ENCODE data around the gene LSM12.
"Not testable (repeated sequence)": the region's sequence is repeated elsewhere in the genome, so short reads cannot be mapped to it uniquely, and the experiment has no call there.

Gene LSM12

GRCh38 chr17:44066204-44066930, at the start of gene LSM12:
Gene LSM12, minus strand, starts transcription at chr17:44066671. Its CDS starts 84 bp downstream, at chr17:44066587.
- peak; percentile 89 for DNase-seq (ENCODE audit: low read depth)

GRCh38 chr17:44115585-44116415, 49.3 kb upstream of the LSM12 start:
- DNase-seq (ENCODE audit: low read depth) = peak; percentile 58

GRCh38 chr17:44113868-44114840, 47.7 kb upstream of the LSM12 start:
- DNase-seq (ENCODE audit: low read depth) = no peak

DNA sequence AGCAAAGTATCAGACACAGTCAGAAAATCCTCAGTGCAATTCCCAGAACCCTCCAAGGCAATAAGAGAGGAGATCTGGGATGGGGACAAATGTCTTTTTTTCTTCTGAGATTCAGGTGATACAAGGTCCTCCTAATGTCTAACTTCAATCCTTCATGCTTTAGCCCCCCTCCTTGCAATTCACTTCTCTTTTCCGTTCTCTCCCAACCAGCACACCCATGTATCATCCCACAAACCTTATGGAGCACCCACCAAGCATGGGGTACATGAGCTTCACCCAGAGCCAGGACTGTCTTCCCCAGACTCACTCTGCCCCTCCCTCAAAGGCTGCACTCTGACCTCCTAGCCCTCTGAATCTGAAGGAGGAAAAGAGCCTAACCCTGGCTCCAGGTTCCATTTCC, 46.9 kb upstream of the LSM12 start:
- no peak for DNase-seq (ENCODE audit: low read depth)

- no peak for DNase-seq (ENCODE audit: low read depth)
Observed at GRCh38 chr17:44112284-44113280, 46.1 kb upstream of the LSM12 start.

DNA sequence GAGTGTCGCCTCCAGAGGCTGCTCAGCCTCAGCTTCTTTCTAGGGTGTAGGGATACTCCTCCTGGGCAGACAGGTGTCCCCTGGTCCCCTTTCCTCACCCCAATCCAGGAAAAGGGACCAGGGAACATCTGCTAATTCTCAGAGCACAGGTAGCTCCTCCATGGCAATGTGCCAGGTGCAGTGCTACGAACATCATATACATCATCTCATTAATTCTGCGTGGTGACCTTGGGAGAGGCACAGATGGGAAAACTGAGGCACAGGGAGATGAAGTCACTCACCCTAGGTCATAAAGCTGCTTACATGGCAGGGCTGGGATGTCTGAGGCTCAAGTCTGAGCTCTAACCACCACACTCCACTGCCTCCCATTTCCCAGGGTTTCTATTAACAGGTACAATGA, 45.3 kb upstream of the LSM12 start:
- DNase-seq (ENCODE audit: low read depth) = no peak

- DNase-seq (ENCODE audit: low read depth) = peak; percentile 97
Observed at GRCh38 chr17:44110823-44111633, 44.6 kb upstream of the LSM12 start.

DNA sequence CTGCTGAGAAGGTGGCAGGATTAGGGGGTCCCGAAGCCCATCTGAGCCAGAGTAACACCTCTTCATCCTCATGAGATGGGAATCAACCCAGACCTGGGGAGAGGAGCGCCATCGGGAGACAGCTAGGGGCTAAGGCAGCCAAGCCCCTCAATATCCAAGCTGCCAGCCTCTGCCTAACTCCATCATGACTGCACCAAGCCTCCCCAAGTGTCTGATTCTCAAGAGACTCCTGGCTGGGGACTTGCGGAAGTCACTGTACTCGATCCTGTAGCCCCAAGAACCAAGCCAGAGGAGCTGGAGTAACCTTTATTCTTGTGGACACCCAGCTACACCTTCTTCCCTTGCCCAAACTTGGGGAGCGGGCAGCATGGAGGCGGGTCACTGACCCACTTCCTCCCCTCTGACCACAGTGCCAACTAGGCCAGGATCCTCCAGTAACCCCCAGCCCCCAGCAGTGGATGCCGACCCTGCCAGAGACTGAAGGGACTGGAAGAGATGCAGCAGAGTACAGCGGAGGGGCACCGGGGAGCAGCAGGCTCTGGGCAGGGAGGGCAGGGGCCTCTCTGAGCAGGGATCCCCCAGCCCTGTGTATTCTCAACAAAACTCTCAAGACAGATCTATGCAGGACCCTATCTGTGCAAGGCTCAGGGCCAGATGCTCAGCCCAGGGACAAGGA, 43.7 kb upstream of the LSM12 start:
- DNase-seq (ENCODE audit: low read depth) = no peak

DNA sequence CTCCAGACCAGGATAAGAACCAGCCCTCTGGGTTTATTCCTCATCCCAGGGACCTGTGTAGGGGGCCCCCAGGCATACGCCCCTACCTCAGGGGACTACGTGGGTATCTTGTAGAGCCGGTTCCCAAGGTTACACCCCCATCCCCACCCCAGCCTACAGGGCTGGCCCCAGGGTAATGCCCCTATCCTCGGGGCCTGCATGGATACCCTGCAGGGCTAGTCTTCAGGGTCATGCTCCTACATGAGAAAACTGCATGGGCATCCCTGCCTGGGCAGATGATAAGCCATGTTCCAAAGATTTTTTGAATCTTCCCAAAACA, 42.8 kb upstream of the LSM12 start:
- DNase-seq (ENCODE audit: low read depth) = no peak

DNA sequence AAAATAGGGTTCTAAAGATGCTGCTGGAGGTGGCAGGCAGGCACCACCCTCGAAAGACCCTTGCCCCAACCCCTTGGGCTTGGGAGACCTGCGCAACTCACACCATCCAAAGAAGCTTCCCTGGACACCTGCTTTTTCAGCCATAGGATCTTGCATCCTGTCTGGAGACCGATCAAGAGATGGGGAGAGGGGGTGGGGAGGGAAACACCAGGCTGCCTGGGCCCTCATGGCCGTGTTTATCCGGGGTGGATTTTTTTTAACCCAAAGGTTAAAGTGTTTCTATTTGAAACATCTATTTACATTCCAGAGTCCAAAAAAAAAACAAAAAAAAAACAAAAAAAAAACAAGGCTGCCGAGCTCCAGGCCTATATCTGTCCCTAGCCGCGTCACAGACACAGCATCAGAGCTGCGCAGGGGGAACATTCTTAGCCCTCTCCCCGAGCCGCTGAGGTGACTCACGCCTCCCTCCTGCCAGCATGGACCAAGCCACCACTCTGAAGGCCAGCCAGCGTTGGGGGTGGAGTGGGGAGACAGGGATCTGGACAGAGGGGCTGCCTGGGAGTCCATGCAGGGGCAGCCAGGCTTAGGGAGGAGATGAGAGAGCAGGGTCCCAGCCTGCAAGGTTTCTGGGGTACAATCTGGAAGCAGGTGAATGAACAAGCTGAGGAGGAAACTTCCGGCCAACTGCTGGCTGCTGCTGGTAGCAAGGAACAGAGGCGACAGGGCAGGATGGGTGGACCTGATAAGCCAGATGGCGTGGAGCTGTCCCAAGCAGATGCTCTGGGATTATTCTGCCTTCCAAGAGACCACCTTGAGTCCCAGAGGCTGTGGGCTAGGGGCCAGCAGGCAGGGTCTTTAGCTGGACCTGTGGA, 42.2 kb upstream of the LSM12 start:
- DNase-seq (ENCODE audit: low read depth) = peak; percentile 99

DNA sequence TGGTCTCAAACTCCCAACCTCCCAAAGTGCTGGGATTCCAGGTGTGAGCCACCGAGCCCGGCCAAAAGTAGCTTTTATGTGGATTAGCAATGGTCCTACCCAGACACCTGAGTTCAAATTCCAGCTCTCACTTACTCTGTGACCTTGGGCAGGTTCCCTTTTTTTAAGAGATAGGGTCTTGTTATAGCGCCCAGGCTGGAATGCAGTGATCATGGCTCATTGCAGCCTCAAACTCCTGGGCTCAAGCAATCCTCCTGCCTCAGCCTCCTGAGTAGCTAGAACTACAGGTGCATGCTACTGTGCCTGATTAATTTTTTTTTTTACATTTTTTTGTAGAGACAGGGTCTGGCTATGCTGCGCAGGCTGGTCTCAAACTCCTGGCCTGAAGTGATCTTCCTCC, 40.3 kb upstream of the LSM12 start:
- DNase-seq (ENCODE audit: low read depth) = no peak

DNA sequence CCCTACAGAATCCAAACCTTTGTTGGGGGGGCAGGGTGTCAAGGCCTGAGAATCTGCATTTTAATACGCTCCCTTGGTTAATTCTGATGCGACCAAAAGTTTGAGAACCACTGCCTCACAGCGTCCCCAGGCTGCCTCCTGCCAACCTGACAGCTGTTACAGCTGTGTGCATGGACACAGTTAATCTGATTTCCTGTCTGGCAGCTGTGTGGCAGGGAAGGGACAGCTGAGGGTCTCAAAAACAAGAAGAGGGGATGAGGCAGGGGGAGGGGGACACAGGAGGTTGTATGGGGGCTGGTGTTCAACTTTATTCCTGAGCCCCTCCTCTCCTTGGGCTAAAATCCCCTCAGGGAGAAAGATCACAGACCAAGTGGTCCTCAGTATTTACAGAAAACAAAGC, 39.5 kb upstream of the LSM12 start:
- DNase-seq (ENCODE audit: low read depth) = no peak

DNA sequence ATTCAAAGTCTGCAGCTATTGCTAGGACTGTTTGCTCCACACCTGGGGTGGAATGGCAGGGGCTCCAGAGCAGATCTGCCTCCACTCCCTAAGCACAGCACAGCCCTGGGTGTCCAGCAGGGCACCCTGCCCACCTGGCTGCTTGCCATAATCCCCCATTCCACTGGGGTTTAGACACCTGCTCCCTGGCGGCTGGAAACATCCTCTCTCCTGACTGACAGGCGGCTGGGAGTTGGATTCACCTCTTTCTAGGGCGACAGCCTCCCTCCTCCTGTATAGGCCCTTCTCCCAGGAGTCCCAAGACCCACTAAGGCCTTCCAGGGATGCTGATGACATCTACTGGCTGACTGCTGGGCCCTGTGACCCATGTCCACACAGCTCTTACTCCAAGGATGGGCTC, 39.0 kb upstream of the LSM12 start:
- no peak for DNase-seq (ENCODE audit: low read depth)

DNA sequence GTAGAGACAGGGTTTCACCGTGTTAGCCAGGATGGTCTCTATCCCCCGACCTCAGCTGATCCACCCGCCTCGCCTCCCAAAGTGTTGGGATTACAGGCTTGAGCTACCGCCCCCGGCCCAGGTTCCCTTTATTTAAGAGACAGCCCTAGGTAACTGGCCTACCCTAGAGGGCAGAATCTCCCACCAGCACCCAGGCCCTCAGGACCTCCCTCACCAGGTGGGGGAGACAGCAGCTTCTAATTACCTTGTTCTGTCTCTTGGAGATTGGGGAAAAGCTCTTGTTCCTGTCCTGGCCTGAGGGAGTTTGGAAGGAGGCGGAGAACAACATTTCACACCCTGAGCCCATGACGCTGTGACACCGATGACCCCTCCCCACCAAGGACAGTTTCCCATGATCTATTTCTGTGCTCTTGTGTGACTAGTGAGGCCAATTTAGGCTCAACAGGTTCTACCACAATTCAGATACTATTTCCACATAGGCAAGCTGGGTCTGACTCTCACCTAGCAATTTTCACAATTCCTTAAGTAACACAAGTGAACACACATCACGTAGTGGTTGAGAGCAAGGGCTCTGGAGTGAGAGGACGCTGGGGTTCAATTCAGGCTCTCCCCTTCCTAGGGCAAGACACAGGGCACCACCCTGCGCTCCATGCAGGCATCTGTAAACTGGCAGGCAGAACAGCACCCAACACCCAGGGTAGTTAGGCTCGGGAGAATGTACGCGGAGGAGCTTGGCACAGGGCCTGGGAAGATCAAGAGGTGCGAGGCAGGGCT, 36.6 kb upstream of the LSM12 start:
- DNase-seq (ENCODE audit: low read depth) = no peak

DNA sequence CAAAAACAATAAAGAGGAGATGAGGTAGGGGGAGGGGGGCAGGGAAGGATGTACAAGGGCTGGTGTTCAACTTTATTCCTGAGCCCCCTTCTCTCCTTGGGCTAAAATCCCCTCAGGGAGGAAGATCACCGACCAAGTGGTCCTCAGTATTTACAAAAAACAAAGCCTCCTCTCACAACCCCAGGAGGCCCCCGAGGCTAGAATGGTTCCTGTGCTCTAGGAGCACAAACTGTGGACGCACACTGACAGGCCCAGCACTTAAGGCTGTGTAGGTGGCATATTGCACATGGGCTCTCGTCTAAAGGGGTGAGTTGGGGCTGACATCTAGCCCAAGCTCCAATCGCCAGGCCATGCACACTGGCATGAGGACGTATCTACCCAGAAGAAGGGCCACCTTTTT, 35.4 kb upstream of the LSM12 start:
- DNase-seq (ENCODE audit: low read depth) = not testable (repeated sequence)

DNA sequence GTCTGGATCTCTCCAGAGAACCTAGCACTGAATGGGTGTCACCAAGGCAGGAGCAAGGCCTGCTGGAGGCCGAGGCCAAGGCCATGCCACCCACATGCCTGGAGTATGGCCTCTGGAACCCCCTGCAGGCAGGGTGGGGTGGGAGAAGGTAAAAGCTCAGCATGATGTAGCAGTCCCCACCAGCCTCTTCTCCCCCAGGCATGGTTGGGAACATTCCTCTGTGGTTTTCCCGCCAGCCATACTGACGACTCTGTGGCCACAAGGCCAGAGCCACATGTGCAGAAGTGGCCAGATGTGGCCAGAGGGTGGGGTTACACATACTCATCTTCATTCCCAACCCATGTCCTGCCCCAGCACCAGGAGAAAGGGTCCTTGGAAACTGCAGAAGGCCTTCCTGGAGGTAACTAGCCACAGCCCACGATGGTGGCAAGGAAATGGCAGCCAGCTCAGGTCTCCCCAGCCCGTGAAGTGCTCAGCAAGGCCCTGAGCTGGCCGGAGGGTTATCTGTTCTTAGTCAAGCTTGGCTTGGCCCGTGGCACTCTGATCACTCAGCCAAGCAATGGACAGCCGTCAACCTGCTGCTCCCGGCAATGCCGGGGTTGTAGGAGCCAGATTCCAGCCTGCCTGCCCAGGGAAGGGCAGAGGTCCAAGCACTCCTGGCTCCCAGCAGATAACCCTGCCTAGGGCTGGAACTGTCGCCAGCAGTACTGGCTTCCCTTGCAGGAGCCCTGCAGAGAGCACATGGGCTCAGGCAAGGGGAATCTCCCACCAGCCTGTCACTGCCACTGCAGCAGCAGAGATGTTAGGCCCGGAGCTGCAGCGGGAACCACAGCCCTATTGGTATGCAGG, 30.9 kb upstream of the LSM12 start:
- peak; percentile 90 for DNase-seq (ENCODE audit: low read depth)

Measured in EH (cell line).